ENCODE measurements around the gene YBEY.
"Not testable (repeated sequence)": the region's sequence is repeated elsewhere in the genome, so short reads cannot be mapped to it uniquely, and the experiment has no call there.

The YBEY gene, protein sequence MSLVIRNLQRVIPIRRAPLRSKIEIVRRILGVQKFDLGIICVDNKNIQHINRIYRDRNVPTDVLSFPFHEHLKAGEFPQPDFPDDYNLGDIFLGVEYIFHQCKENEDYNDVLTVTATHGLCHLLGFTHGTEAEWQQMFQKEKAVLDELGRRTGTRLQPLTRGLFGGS

DNA sequence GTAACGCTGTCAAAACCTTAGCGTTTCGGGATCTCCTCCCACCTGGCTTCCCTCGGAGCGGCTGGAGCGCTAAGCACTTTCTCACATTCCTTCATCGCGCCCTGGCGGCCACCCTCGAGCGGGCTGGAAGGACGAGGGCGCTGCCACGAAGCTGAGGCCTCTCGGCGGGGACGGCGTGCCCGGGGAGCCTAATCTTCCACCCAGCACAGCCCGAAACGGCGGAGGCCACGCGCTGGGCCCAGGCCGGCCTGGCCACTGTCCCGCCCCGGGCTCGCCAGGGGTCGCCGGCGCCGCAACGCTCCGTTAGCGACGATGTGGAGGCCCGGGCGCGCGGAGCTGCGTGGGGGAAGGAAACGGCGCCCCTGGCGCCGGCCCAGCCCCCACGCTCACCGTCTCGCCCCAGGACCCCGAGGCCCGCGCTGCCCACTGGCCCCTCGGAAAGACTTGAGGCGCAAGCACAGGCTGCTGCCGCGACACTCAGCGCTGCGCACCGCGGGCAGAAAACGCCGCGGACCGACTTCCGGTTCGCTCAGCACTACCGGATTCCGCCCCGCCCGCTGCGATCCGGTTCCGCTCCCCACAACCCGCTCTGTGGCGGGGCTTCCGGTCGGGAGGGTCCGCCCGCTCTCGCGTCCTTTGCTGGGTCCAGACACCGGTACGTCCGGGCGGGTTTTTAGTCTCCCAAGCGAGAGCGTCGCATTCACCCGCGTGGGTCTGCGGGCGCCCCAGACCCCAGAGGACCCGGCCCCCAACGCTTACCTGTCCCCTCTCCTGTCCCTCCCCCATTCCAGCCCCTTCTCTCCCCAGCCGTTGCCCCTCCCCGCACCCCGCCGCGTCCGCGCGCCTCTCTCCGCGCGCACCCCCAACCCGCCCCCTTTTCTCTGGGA is at the start of gene YBEY:
TSS of gene YBEY (plus strand) at position 582 of the 887 bp plus-strand sequence. CDS start 572 bp downstream, outside the sequence.
- DNase-seq (ENCODE audit: low spot score) = peak; percentile 90

DNA sequence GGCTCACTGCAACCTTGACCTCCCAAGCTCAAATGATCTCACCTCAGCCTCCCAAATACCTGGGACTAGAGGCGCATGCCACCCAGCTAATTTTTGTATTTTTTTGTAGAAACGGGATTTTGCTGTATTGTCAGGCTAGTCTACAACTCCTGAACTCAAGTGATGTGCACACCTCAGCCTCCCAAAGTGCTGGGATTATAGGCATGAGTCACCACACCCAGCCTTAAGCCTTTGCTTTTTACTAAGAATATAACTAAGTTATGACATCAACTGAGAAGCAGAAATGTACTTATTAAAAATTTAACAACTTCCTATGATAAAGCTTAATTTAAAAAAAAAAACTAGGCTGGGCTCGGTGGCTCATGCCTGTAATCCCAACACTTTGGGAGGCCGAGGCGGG is 48.7 kb upstream of the YBEY start:
- no peak for DNase-seq (ENCODE audit: low spot score)

DNA sequence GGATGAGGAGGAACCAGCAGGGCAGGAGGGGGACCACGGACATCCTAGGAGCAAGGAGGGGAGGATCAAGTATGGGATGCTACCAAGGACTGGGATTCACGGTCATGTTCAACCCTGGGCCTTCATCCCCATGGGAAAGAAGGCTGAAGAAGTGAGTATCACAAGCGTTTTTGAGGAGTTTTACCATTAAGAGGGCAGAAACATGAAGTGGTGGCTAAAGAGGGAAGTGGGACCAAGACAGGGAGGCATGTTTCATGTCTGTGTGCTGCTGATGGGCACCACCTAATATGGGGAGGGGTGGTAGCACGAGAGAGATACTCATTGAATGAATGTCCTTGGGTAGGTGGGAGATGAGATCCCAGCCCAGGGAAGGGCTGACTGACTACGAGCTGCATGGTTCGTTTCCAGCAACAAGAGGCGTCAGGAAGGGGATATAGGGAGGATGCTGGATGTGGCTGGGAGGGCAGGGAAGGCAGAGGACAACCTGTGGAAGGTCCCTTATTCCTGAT is 46.3 kb upstream of the YBEY start:
- no peak for DNase-seq (ENCODE audit: low spot score)

DNA sequence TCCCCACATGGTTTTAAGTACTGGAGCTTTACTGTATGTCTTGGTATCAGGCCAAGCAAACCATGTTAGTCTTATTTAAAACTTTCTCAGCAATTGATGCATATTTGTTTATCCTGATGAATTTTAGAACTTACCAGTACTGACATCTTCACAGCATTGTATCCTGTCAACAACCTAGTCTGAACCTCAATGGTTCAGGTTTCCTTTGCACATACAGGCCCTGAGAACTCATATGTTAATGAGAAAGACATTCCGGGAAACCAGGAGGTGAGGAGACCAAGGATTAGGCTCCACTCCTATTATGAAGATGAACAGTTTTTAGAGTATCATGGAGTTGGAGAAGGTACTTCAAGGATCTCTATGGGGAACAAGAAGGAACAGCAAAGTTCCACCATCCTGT is 44.6 kb upstream of the YBEY start:
- not testable (repeated sequence) for DNase-seq (ENCODE audit: low spot score)

DNA sequence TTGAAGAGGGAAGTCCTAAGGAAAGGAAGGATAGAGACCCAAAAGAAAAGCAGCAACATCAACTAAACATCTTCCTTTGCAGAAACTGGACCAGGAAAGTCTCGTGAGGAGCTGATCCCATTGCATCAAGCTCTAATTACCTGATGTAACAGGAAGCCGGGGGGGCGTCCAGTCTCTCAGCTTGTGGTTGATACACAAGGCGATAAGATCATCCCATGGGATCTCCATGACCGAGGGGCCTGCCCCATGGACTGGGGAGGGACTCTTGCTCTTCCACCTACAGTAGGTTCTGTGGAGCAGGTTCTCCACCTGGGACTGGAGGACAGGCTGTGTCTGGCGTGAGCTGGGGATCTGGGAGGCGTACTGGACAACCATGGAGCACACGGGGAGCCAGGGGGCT is 42.8 kb upstream of the YBEY start:
- no peak for DNase-seq (ENCODE audit: low spot score)

DNA sequence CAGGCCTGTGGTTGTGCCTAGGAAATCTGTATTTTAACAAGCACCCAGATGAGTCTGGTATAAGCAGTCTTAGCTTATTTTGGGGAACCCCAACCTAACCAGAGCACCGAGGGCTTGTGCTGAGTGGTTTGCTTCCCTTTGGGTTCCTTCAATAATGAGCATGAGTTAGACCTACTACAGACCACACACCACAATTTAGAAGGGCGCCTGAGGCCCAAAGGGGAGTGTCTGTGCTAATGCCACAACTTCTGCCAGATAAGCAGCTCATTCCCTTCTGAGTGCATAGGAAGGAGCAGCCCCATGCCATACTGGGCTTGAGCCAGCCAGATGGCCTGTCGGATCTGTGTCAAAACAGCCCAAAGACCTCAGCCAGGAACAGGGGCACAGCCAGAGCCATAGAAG is 42.2 kb upstream of the YBEY start:
- no peak for DNase-seq (ENCODE audit: low spot score)

DNA sequence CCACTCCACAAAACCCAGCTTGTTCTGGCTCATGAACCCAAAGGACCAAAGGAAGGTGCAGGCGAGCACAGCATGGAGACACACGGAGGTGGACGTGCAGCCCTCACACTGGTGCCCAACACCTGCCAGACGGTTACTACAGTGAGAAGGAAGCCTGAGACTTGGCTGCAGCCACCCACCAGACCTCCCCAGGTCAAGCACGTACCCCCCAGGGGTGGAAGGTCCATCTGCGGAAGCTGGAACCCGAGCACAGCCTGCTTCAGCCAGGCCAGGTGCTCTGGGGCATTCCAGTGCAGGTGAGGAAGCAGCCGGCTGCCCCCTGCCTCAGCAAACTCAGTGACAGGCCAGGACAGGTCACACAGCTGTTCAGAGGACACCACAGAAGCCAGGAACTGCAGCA is 41.5 kb upstream of the YBEY start:
- DNase-seq (ENCODE audit: low spot score) = no peak

DNA sequence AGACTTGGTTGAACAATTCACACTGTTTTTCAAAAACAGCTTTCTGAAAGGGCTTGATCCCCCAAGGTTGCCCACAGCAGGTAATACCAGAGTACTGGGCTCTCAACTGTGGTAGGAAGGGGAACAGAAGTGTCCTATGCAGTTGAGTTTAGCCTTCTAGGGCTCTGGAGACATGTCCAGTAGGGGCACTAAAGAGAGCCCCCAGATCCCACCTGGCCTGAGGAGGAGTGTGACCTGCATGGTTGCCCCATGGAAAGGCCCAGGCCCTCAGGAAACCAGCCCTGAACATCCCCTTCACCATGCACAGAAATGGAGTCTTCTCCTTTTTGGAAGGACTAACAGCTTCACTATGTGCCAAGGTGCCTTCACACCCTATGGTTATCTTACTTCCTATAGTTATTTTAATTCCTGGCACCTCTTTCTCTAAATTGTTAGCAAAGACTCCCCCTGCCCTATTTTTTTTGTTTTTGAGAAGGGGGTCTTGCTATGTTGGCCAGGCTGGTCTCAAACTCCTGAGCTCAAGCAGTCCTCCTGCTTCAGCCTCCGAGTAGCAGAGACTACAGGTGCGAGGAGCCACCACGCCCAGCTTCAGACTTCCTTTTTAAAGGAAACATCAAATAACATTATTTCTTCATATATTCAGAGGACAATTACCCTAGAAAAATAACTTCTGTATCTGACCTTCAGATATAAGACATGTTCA is 40.8 kb upstream of the YBEY start:
- no peak for DNase-seq (ENCODE audit: low spot score)

DNA sequence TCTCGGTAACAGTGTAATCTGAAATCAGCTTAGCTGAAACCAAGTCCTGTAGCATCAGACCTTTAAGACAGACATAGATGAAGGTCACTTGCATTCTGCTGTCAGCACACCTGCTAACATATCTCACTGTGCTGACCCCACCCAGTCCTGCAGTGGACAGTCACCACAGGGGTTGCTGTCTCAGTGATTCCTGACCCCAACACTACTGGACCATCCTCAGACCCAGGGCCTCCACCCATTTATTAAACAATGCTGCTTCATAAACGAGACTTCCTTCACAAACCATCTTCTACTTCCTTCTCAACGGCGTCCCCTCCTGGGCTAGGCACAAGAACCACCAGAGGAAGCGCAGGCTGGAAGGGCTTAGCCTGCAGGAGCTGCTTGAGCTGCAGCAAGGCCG is 39.8 kb upstream of the YBEY start:
- no peak for DNase-seq (ENCODE audit: low spot score)

DNA sequence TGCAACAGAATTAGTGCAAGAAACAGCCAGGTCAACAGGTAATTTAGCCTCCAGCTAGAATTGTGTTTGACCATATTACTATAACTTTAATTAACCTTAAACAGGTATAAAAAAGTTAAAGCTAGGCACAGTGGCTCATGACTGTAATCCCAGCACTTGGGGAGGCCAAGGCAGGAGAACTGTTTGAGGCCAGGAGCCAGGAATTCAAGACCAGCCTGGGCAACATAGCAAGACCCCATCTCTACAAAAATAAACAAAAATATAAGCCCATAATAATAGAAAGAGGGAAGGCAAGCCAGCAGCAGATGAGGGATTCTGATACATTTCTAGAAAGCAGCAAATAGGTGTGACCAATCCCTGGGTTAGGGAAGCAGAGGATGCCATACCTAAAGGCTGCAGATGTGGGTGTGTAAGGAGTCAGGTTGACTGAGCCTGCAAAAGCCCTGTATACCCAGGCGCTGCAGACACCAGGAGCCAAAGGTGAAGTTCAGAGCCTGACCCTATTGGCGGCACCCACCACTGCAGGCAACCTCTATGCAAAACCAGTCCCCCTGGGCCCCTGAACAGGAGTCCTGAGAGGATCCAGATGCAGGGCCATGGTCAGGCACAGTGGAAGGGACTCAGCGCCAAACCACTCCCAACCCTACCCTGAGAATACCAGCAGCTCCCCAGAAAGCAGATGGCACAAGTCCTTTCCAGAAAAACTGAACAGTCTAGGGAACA is 38.3 kb upstream of the YBEY start:
- DNase-seq (ENCODE audit: low spot score) = peak; percentile 21

DNA sequence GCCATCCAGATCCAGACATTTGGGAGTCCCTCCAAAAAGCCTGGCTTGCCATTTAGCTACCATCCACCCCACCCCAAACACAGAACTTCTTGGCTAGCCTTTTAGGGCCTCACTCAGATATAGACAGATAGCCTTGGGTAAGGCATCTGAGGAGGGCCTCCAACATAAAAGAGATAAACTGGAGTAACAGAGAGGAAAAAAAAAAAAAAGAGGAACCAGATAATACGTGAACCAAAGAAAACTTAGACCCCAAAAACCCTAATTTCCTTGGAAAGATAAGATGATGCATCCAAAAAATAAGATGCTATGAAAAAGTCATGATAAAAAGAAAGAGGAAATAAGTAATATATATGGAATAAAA is 37.7 kb upstream of the YBEY start:
- DNase-seq (ENCODE audit: low spot score) = no peak

DNA sequence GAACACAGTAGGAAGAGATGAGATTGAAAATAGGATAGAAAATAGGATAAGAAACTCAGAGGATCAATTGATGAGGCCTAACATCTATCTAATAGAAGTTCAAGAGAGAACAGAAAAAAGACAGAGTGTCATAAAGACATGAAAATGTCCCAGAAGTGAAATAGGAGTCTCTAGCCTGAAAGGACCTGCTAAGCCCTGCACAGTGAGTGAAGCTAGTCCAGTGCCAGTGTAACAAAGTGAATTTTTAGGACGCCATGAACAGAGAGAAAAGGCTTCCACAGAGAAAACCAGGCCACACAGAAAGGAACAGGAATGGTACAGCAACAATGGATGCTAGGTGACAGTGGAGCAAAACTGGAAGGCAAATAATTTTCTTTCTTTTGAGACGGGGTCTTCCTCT is 37.3 kb upstream of the YBEY start:
- no peak for DNase-seq (ENCODE audit: low spot score)

DNA sequence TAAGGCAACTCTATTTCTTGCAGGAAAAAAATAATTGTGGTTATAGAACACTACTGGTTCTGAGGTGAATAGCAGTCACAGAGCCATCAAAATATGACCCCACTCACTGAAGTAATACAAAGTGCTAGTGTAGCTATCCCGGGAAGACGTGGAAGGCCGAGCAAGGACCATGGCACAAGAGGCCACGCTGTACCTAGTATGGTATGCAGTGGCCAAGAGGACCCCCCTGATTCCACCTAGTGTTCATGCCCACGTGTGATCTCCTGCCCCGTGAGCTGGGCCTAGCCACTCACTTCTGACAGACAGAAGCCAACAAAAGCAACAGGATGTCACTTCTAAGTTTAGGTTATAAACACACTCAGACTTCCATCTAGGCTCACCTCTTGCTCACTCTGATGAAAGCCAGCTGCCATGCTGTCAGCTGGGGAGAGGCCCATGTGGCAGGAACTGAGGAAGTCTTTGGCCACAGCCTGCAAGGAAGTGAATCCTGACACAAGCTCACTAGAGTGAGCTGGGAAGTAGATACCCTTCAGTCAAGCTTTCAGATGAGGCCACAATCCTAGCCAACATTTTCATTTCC is 35.9 kb upstream of the YBEY start:
- DNase-seq (ENCODE audit: low spot score) = no peak

DNA sequence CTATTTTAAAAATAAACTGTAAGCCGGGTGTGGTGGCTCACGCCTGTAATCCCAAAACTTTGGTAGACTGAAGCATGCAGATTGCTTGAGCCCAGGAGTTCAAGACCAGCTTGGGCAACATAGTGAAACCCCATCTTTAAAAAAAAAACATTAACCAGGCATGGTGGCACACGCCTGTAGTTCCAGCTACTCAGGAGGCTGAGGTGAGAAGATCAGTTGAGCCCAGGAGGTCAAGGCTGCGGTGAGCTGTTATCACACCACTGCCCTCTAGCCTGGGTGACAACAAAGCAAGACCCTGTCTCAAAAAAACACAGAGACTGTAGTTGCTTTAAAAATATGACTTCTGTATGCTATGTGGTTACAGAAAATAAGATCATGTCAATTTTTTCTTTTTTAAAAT is 33.3 kb upstream of the YBEY start:
- no peak for DNase-seq (ENCODE audit: low spot score)

DNA sequence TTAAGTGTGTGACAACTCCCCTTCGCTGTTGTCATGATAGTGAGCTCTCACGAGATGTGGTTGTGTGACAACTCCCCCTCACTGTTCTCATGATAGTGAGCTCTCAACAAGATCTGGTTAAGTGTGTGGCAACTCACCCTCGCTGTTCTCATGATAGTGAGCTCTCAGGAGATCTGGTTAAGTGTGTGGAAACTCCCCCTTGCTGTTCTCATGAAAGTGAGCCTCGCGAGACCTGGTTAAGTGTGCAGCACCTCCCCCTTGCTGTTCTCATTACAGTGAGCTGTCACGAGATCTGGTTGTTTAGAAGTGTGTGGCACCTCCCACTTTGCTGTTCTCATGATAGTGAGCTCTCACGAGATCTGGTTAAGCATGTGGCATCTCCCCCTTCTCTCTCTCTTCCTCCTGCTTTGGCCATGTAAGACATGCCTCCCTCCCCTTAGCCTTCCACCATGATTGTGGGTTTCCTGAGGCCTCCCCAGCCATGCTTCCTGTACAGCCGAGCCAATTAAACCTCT is 32.5 kb upstream of the YBEY start:
- no peak for DNase-seq (ENCODE audit: low spot score)

DNA sequence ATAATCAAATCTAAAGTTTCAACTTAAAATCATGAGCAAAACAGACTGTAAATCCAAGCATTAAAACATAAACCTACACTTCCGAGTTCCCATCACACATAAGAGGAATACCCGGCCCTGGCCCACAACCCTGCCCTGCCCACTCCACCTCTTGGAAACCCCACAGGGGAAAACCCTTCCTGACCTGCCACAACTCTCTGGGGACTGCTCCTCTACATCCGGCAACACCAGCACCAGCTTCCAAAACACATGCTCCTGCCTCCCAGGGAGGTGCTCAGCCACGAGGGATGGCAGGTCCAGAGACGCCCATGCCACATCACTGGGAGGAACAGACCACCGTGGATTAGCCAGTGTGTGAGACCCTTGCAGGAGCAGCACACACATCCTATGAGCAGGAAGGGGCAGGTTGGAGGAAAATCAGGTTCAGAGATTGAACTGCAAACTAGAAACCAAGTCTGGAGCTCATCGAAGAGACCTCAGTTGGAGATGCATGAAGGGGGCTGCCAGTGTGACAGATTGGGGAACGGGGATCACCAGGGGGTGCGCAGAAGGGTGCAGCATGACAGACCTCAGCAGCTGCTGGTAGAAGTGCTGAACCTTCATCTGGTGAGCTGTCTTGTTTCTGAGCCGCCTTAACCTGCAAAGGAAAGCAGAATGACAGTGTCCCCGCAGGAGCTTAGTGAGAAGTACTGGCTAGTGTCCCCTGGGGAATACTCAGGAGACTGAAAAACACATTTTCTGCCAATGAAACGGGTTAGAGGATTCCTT is 31.8 kb upstream of the YBEY start:
- no peak for DNase-seq (ENCODE audit: low spot score)

DNA sequence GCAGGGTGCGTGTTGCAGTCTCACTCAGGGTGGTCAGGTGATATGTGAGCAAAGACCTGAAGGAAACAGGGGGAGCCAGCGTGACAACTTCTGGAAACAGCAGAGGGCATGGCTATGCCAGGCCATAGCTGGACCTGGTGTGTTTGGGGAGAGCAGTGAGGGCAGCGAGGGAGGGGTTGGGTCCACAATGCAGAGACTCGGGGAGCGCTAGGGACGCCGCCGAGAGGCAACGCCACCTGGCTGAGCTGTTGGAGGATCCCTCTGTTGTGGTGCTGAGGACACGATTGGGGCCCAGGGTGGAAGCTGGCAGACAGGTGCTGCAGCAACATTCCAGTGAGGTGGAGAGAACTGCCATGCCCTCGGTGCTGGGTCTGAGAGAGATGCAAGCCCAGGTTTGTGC is 31.0 kb upstream of the YBEY start:
- no peak for DNase-seq (ENCODE audit: low spot score)

DNA sequence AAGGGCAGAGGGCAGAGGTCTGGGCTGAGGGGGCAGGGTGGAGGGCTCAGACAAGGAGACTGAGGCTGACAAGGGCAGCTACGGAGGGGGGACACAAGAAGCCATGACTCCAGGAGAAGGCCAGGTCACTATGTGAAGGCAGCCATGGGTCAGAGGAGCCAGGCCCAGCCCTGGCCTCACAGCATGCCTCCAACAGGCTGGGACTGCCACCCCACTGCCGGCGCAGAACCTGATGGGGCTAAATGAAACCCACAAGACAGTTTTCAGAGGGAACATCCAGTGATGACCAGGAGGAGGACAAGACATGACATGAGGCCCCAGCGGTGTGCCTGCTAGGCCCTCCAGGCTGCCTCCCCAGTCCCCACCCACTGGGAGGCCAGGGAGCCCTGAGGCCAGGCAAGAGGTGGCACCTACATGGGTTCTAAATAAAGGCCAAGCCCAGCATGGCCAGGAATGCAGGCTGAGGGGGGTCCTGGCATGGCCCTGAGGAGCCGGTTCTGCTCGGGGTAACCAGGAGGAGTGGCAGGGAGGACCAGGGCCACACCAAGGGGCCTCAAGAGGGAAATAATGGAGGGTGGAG is 30.3 kb upstream of the YBEY start:
- no peak for DNase-seq (ENCODE audit: low spot score)

DNA sequence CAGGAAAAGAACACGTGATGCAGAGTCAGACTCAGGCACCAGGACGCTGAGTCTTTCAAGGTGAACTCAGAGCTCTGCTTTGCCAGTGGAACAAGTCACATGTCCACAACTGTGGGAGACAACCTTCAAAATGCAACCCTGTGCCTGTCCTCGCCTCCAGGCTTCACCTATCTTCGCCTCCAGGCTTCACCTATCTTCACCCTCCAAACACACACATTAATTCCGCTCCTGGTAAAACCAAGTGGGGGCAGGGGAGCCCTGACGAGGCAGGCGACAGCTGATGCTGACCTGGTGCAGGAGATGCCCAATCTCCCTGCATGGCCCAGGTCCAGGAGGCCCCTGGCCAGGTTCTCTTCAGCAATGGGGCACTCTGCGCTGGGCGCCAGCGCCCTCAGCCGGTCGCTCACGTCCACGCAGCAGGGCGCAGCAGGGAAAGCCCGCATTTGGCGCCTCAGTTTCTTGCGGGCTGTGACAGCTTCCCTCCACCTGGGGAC is 29.6 kb upstream of the YBEY start:
- DNase-seq (ENCODE audit: low spot score) = no peak

DNA sequence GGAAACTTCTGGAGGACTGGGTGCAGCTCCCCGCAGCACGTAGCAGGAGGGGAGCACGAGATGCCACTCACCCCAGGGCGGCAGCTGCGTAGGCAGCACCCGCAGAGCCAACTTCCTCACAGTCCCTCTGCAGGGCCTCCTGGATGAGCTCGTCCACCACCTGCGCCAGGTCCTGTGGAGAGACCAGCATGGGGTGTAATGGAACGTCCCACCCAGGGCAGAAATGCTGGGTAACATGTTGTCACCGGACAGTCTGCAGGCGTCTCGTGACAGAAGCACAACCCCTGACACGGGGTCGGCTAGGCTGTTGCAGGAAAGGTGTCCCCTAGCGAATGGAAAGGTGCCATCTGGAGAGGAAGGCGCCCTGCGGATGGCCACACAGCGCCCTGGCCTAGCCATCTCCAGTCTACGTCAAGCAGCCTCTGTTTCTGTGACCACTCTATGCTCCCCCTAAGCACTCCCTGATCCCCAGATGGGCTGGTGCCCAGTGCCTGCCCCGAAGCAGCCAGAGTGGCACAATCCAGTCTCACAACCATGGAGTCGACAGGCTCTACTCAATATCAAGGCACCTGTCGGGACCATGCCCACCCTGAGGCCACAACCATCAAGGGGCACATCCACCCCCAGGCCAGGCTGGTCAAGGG is 22.0 kb upstream of the YBEY start:
- no peak for DNase-seq (ENCODE audit: low spot score)

Measured in cerebellar cortex (tissue), 1 donor.